Ectodermal cell (in vitro differentiated cells): ENCODE results near the gene SENP1.

Experiments used
- H3K27ac ChIP-seq: 2 replicates; pipeline ENCODE4 v1.7.0; 2013; ENCODE audit warnings: mild to moderate bottlenecking, low read depth, low read length; ENCODE audit not compliant: insufficient read depth, poor library complexity, severe bottlenecking
- H3K27me3 ChIP-seq: 2 replicates; pipeline ENCODE4 v1.7.0; 2013; ENCODE audit warnings: mild to moderate bottlenecking, low read length; ENCODE audit not compliant: insufficient read depth, control insufficient read depth, poor library complexity, severe bottlenecking
- H3K36me3 ChIP-seq: one replicate; pipeline ENCODE4 v1.7.0; 2013; ENCODE audit warnings: low read length; ENCODE audit not compliant: control insufficient read depth, insufficient read depth
- H3K4me1 ChIP-seq: one replicate; pipeline ENCODE4 v1.7.0; 2013; ENCODE audit warnings: low read length; ENCODE audit not compliant: control insufficient read depth, insufficient read depth
- H3K4me3 ChIP-seq: 2 replicates; pipeline ENCODE4 v1.7.0; 2013; ENCODE audit warnings: low read depth, low read length, control low read depth; ENCODE audit not compliant: insufficient read depth
- H3K9me3 ChIP-seq: 2 replicates; pipeline ENCODE4 v1.7.0; 2013; ENCODE audit warnings: mild to moderate bottlenecking, low read length, moderate library complexity; ENCODE audit not compliant: control insufficient read depth
- WGBS, 2 experiments: methylation state at CpG; one replicate each; pipeline ENCODE4 v1.1.7; 2013; ENCODE audit warnings: missing lambda C conversion rate in 2 of 2; 5-methylcytosine and 5-hydroxymethylcytosine counted together

Gene SENP1

GRCh38 chr12:48053122-48053521 is 52.8 kb downstream of the SENP1 start:
- 91 to 94% methylated on average over 2 to 3 of the region's 3 CpGs for WGBS, 2 experiments
- Histone ChIP-seq H3K4me1 (no peaks in the 10 kb centered on the region), H3K36me3 (peaks cover under 1% of the 10 kb centered on the region), H3K4me3 (no peak overlapping the region), H3K27ac (no peak overlapping the region), H3K9me3 (no peaks in the 10 kb centered on the region), H3K27me3 (no peaks in the 10 kb centered on the region)

GRCh38 chr12:48051681-48052080 is 54.2 kb downstream of the SENP1 start:
- Histone ChIP-seq H3K27ac (no peak overlapping the region), H3K36me3 (peaks cover 8% of the 10 kb centered on the region), H3K4me1 (no peaks in the 10 kb centered on the region), H3K4me3 (no peak overlapping the region), H3K9me3 (no peaks in the 10 kb centered on the region), H3K27me3 (no peaks in the 10 kb centered on the region)
- 90 to 95% methylated on average over 2 of the region's 2 CpGs for WGBS, 2 experiments

- Histone ChIP-seq H3K4me1 (no peaks in the 10 kb centered on the region), H3K9me3 (no peaks in the 10 kb centered on the region), H3K27me3 (no peaks in the 10 kb centered on the region), H3K36me3 (peaks cover 10% of the 10 kb centered on the region), H3K27ac (no peak overlapping the region), H3K4me3 (no peak overlapping the region)
- WGBS, 2 experiments = 91 to 95% methylated on average over 6 of the region's 6 CpGs
Measured at GRCh38 chr12:48050174-48050573, 55.7 kb downstream of the SENP1 start.

- WGBS, 2 experiments = 79 to 96% methylated on average over 2 of the region's 2 CpGs
- Histone ChIP-seq H3K27me3 (no peaks in the 10 kb centered on the region), H3K36me3 (peaks cover 16% of the 10 kb centered on the region), H3K4me3 (no peak overlapping the region), H3K27ac (no peak overlapping the region), H3K4me1 (no peaks in the 10 kb centered on the region), H3K9me3 (no peaks in the 10 kb centered on the region)
Measured at GRCh38 chr12:48045965-48046518, 59.8 kb downstream of the SENP1 start.

- no peak overlapping the region for H3K27ac ChIP-seq
- H3K27me3 ChIP-seq = no peaks in the 10 kb centered on the region
- H3K9me3 ChIP-seq = no peaks in the 10 kb centered on the region
- peaks cover 16% of the 10 kb centered on the region for H3K36me3 ChIP-seq
- H3K4me1 ChIP-seq = no peaks in the 10 kb centered on the region
- H3K4me3 ChIP-seq = no peak overlapping the region
- WGBS, 2 experiments = 95% methylated on average over 6 of the region's 6 CpGs
Measured at GRCh38 chr12:48045061-48045846, 60.6 kb downstream of the SENP1 start.

GRCh38 chr12:48044396-48044795 is 61.5 kb downstream of the SENP1 start:
- H3K36me3 ChIP-seq = peaks cover 16% of the 10 kb centered on the region
- no peaks in the 10 kb centered on the region for H3K9me3 ChIP-seq
- H3K4me1 ChIP-seq = no peaks in the 10 kb centered on the region
- H3K4me3 ChIP-seq = no peak overlapping the region
- H3K27ac ChIP-seq = no peak overlapping the region
- WGBS, 2 experiments = 94 to 95% methylated on average over 7 of the region's 7 CpGs
- no peaks in the 10 kb centered on the region for H3K27me3 ChIP-seq

GRCh38 chr12:48043771-48044170 is 62.1 kb downstream of the SENP1 start:
- Histone ChIP-seq H3K4me3 (no peak overlapping the region), H3K36me3 (peaks cover 16% of the 10 kb centered on the region), H3K27ac (no peak overlapping the region), H3K9me3 (no peaks in the 10 kb centered on the region), H3K4me1 (peaks cover 5% of the 10 kb centered on the region), H3K27me3 (no peaks in the 10 kb centered on the region)
- 89 to 96% methylated on average over 2 to 4 of the region's 4 CpGs for WGBS, 2 experiments

GRCh38 chr12:48041591-48042423 is 64.1 kb downstream of the SENP1 start:
- Histone ChIP-seq H3K36me3 (peaks cover 9% of the 10 kb centered on the region), H3K4me3 (no peak overlapping the region), H3K27me3 (no peaks in the 10 kb centered on the region), H3K27ac (no peak overlapping the region), H3K9me3 (no peaks in the 10 kb centered on the region), H3K4me1 (peaks cover 17% of the 10 kb centered on the region)
- WGBS, 2 experiments = 81 to 84% methylated on average over 5 of the region's 5 CpGs

- Histone ChIP-seq H3K9me3 (no peaks in the 10 kb centered on the region), H3K4me3 (no peak overlapping the region), H3K27ac (no peak overlapping the region), H3K4me1 (peaks cover 25% of the 10 kb centered on the region), H3K36me3 (peaks cover 8% of the 10 kb centered on the region), H3K27me3 (no peaks in the 10 kb centered on the region)
- WGBS, 2 experiments = 85 to 93% methylated on average over 3 of the region's 3 CpGs
Measured at GRCh38 chr12:48040354-48040753, 65.5 kb downstream of the SENP1 start.

- Histone ChIP-seq H3K27ac (no peak overlapping the region), H3K36me3 (no peaks in the 10 kb centered on the region), H3K27me3 (no peaks in the 10 kb centered on the region), H3K9me3 (no peaks in the 10 kb centered on the region), H3K4me1 (peaks cover 25% of the 10 kb centered on the region), H3K4me3 (no peak overlapping the region)
- 98% methylated on average over 1 of the region's 1 CpG for WGBS, 2 experiments
Measured at GRCh38 chr12:48039151-48039550, 66.7 kb downstream of the SENP1 start.
